Lower leg skin (tissue), 3 donors: ENCODE measurements around the gene SPIRE2.

Source experiments
- POLR2A ChIP-seq, 2 donors: fragments of 450-650 bp; IDR thresholded peaks; one replicate each; pipeline ENCODE4 v1.6.1; 2016 to 2017; ENCODE audit warnings: antibody characterized with exemption in 2 of 2, mild to moderate bottlenecking in 1 of 2, moderate library complexity in 1 of 2
- TF ChIP-seq, protein P1 (sequence below), 3 donors: fragments of 450-650 bp; IDR thresholded peaks; one replicate each; pipeline ENCODE4 v1.5.1; 2016; ENCODE audit warnings: antibody characterized with exemption in 3 of 3, mild to moderate bottlenecking in 3 of 3, moderate library complexity in 2 of 3

DNA sequence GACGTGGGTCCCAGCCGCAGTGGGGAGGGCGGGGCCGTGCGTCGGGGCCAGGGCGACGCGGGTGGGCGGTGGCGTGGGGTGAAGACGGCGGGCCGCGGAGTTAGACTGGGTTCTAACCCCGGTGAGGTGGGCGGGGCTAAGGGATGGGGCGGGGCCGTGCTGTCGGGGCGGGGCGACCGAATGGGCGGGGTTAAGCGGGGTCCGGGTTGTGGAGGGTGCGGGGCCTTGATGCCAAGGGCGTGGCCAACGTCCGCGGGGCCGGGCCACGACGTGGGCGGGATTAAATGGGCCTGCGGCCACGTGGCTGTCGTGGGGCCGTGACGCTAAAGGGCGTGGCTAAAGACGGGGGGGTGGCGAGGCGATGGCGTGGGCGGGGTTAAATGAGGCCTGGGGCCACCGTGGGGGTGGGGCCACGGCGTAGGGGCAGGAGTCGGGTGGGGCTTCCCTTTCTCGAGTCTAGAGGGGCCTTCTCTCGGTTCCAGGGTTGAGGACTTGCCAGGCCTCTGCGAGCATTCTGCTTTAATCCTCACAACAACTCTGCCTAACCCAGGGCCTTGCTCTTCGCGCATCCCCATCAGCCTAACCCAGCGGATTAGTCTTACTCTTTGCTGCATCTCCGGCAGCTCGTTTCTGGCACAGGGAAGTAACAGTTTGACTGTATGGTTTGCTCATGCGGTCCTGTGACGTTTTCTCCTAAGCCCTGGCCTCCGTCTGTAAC lies 45.9 kb downstream of the SPIRE2 start:
- TF ChIP-seq, protein P1, sequence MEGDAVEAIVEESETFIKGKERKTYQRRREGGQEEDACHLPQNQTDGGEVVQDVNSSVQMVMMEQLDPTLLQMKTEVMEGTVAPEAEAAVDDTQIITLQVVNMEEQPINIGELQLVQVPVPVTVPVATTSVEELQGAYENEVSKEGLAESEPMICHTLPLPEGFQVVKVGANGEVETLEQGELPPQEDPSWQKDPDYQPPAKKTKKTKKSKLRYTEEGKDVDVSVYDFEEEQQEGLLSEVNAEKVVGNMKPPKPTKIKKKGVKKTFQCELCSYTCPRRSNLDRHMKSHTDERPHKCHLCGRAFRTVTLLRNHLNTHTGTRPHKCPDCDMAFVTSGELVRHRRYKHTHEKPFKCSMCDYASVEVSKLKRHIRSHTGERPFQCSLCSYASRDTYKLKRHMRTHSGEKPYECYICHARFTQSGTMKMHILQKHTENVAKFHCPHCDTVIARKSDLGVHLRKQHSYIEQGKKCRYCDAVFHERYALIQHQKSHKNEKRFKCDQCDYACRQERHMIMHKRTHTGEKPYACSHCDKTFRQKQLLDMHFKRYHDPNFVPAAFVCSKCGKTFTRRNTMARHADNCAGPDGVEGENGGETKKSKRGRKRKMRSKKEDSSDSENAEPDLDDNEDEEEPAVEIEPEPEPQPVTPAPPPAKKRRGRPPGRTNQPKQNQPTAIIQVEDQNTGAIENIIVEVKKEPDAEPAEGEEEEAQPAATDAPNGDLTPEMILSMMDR (IDR thresholded peaks at IDR 0.05): no peak
- no peak for TF ChIP-seq POLR2A (IDR thresholded peaks at IDR 0.05)
